HG02610 (cell line): ENCODE measurements around the gene HIVEP3.

Experiments
- ATAC-seq: cut with Tn5 transposase; IDR thresholded peaks from one replicate; pipeline ENCODE4 v1.9.1; 2021; ENCODE audit warnings: mild to moderate bottlenecking, moderate library complexity; ENCODE audit not compliant: unreplicated experiment

The HIVEP3 gene

DNA sequence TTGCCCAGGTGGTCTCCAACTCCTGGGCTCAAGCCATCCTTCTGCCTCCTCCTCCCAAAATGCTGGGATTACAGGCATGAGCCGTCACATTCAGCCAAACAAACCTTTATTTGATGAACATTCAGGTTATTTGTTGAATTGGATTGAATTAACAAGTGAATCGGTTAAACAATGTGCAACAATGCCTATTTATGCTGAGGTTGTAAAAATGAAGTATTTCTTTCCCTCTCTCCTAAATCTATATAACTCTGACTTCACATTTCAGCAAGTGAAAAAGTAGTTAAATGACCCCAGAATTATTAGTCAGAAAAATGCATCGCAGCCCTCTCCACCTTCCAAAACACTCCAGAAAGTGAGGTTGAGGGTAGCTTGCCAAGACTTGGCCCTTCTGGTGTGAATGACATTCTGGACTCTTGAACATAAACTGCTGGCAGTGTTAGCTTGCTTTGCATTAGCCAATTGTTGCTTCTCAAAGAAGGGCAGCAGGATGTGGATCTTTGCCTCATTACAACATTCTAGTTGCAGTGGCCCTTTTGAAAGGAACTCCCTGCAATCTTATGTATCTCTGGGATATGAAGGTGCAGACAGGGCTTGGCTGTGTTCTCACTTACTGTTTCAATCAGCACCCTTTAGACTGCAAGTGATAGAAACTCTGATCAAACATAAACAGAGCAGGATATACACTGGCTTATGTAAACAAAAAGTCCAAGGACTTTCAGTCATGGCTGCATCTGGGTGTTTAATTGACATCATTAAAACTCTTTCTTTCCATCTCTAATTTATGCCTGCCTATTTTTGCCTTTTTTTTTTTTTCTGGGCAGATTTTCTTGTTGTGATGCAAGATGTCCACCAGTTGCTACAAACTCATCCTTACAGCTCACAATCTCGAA, 456.7 kb downstream of the HIVEP3 start:
- ATAC-seq: no peak

DNA sequence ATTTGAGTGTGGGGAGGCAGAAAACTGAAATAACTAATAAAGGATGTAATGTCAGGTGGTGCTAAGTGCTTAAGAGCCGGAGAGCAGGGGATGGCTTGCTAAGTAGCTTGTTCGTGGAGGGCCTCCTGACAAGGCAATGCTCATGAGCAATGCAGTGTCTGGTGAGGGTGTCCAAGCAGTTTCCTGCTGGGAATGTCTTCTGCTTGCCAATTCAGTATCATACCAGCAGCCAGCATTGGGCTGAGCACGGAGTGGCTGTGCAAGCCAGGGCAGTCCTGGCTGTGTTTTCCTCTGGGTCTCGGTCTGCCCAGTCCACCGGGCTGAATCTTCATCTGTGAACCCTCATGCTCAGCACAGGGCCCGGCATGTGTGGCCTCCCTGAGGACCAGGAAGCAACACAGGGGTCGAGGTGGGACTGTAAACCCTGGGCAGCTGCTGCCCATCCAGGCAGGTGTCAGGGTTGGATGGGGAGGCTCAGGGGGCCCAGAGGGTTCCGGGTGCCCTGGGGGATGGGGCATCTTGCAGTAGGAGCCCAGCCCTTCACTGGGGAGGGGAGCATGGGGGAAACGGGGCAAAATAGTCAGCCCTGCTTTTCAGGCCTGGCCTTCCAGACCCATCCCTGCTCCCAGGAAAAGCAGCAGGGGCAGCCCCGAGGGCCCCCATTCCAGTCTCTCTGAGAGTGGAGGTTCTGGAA, 461.7 kb downstream of the HIVEP3 start:
- no peak for ATAC-seq
